SK-N-SH (cell line): ENCODE data around the gene TPSG1. TPM values are rescaled to one million over a fixed set of nuclear protein-coding genes. Genes with fewer than 3 reads are reported as not detected.
"Not testable (repeated sequence)": the region's sequence is repeated elsewhere in the genome, so short reads cannot be mapped to it uniquely, and the experiment has no call there.

Experiments used
- CTCF ChIA-PET: fragments of 300-600, 350-600 bp; formaldehyde crosslinking; extraction: SDS; loops from one replicate; lab custom pipeline; 2021; lab: Yijun Ruan, JAX
- POLR2A ChIA-PET: fragments of 350-600 bp; sonication (Branson Sonifier 250); formaldehyde crosslinking; extraction: SDS; loops from one replicate; lab custom pipeline; 2020; ENCODE audit warnings: antibody characterized with exemption, inconsistent platforms; lab: Yijun Ruan, JAX
- DNase-seq: peaks from one replicate; pipeline ENCODE4 v3.0.0; 2012
- H2AFZ ChIP-seq: fragments of 200-600 bp; sonication (generic); 2 replicates; pipeline ENCODE4 v1.8.1; 2016; ENCODE audit warnings: antibody characterized with exemption, mild to moderate bottlenecking, low read depth
- H3F3A ChIP-seq: fragments of 200-600 bp; sonication (generic); replicated peaks from 2 replicates; pipeline ENCODE3; 2016; ENCODE audit warnings: antibody characterized with exemption, mild to moderate bottlenecking; ENCODE audit not compliant: insufficient read depth
- H3K27ac ChIP-seq, 2 experiments: fragments of 200-500 bp in 1 of 2; fragments of 200-600 bp in 1 of 2; sonication (Bioruptor generic) in 1 of 2; sonication (generic), shearing (Covaris generic) in 1 of 2; 2 replicates each; pipeline versions ENCODE4 v1.5.1 to v1.6.1; 2014 to 2016; ENCODE audit warnings: low read depth in 2 of 2, inconsistent platforms in 1 of 2, low read length in 1 of 2, mild to moderate bottlenecking in 1 of 2, mixed read lengths in 1 of 2
- H3K27me3 ChIP-seq: fragments of 200-600 bp; sonication (generic), shearing (Covaris generic); 2 replicates; pipeline ENCODE4 v1.6.1; 2016; ENCODE audit warnings: mixed run types; ENCODE audit not compliant: insufficient read depth
- H3K36me3 ChIP-seq, 2 experiments: fragments of 200-500 bp in 1 of 2; fragments of 200-600 bp in 1 of 2; sonication (Bioruptor generic) in 1 of 2; sonication (generic) in 1 of 2; replicated peaks in 1 of 2; 2 replicates each; pipeline versions ENCODE3 to v1.5.1; 2014 to 2016; ENCODE audit warnings: low read length in 1 of 2, mild to moderate bottlenecking in 1 of 2; ENCODE audit not compliant: insufficient read depth in 2 of 2, control insufficient read depth in 1 of 2
- H3K4me1 ChIP-seq, 2 experiments: fragments of 200-500 bp in 1 of 2; fragments of 200-600 bp in 1 of 2; sonication (Bioruptor generic) in 1 of 2; sonication (generic), shearing (Covaris generic) in 1 of 2; 2 replicates each; pipeline versions ENCODE4 v1.5.1 to v1.6.1; 2014 to 2016; ENCODE audit warnings: low read depth in 1 of 2, low read length in 1 of 2, mixed run types in 1 of 2; ENCODE audit not compliant: insufficient read depth in 2 of 2, control insufficient read depth in 1 of 2
- H3K4me2 ChIP-seq: fragments of 200-600 bp; sonication (generic), shearing (Covaris generic); 2 replicates; pipeline ENCODE4 v1.6.1; 2017; ENCODE audit warnings: mixed run types
- H3K4me3 ChIP-seq, 2 experiments: fragments of 200-500 bp in 1 of 2; fragments of 200-600 bp in 1 of 2; sonication (Bioruptor generic) in 1 of 2; sonication (generic), shearing (Covaris generic) in 1 of 2; 2 replicates each; pipeline versions ENCODE4 v1.5.1 to v1.8.1; 2014 to 2016; ENCODE audit warnings: low read depth in 2 of 2, inconsistent platforms in 1 of 2, low read length in 1 of 2, mild to moderate bottlenecking in 1 of 2, mixed read lengths in 1 of 2, moderate library complexity in 1 of 2
- H3K79me2 ChIP-seq: fragments of 200-600 bp; sonication (generic); 2 replicates; pipeline ENCODE4 v1.8.1; 2017; ENCODE audit warnings: mild to moderate bottlenecking; ENCODE audit not compliant: insufficient read depth
- H3K9ac ChIP-seq: fragments of 200-600 bp; sonication (generic); 2 replicates; pipeline ENCODE4 v1.6.1; 2017; ENCODE audit warnings: mixed run types
- H3K9me2 ChIP-seq: fragments of 200-600 bp; sonication (generic); 2 replicates; pipeline ENCODE4 v1.6.1; 2017; ENCODE audit warnings: mixed run types
- H3K9me3 ChIP-seq: fragments of 200-600 bp; sonication (generic); 2 replicates; pipeline ENCODE4 v1.6.1; 2017; ENCODE audit warnings: mixed run types, mild to moderate bottlenecking, moderate library complexity
- H4K20me1 ChIP-seq: fragments of 200-600 bp; sonication (generic); 2 replicates; pipeline ENCODE4 v1.6.1; 2017; ENCODE audit warnings: mild to moderate bottlenecking, mixed run types; ENCODE audit not compliant: insufficient read depth
- FOSL2 ChIP-seq: IDR thresholded peaks from 2 replicates; pipeline ENCODE4 v1.4.0; 2012; ENCODE audit warnings: low read depth, mild to moderate bottlenecking, moderate library complexity, borderline replicate concordance
- NRF1 ChIP-seq: IDR thresholded peaks from 2 replicates; pipeline ENCODE4 v1.6.1; 2012; ENCODE audit warnings: low read depth, mild to moderate bottlenecking, low read length
- RFX5 ChIP-seq: IDR thresholded peaks from 2 replicates; pipeline ENCODE4 v1.6.1; 2012; ENCODE audit warnings: mild to moderate bottlenecking, improper control_type of control experiment, low read length
- SIN3A ChIP-seq: IDR thresholded peaks from 2 replicates; pipeline ENCODE4 v1.6.1; 2012; ENCODE audit warnings: low read depth, mild to moderate bottlenecking, low read length, moderate library complexity, borderline replicate concordance
- TCF12 ChIP-seq: IDR thresholded peaks from 2 replicates; pipeline ENCODE4 v1.4.0; 2012
- WGBS: methylation state at CpG from one replicate; pipeline ENCODE4 v1.1.6; 2017; ENCODE audit warnings: low lambda C conversion rate; 5-methylcytosine and 5-hydroxymethylcytosine counted together
- polyA plus RNA-seq, 3 experiments: library from polyadenylated mRNA; depleted of rRNA; stranded (reverse); fragments of >200 nt; gene quantifications; 2 replicates each; pipeline ENCODE4 v1.2.3, GENCODE V29; 2012
- TF ChIP-seq, protein P1 (sequence below): IDR thresholded peaks from 2 replicates; pipeline ENCODE4 v1.6.1; 2012; ENCODE audit warnings: mild to moderate bottlenecking, low read depth, low read length, moderate library complexity
- TF ChIP-seq, protein P2 (sequence below): IDR thresholded peaks from 2 replicates; pipeline ENCODE4; 2012

TPSG1 gene
- polyA plus RNA-seq, 1 of the 3 experiments (the other 2 are of a cell fraction), result not detected

DNA sequence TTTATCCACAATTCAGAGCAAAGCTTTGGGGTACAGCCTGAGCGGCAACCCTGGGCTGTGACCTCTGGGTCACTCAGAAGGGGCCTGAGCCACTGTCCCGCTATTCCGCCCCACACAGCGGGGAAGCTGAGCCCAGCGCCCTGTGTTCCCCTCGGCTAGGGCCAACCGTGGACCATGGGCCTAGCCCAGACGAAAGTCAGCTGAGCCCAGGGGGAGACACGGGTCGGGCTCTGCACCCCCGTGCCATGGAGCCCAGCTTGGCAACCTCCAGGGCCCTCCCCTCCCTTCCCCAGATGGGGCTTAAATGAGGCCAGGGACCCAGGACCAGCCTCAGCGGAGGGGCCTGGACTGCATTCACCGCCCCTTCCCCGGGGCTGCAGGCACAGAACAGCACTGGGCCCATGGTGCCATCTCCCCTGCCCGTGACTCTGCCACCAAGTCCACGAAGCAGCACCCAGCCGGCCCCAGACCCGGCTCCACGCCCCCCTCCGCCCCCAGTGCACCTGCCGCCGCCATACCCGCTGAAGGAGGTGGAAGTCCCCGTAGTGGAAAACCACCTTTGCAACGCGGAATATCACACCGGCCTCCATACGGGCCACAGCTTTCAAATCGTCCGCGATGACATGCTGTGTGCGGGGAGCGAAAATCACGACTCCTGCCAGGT, 32.6 kb upstream of the TPSG1 start:
- no peaks in the 10 kb centered on the region for H4K20me1 ChIP-seq
- H3K4me2 ChIP-seq, result no peak overlapping the region
- H3K27ac ChIP-seq, result no peak overlapping the region
- H3K4me1 ChIP-seq, result peaks cover 0 to 2% of the 10 kb centered on the region in 2 experiments; a peak in 1 of 4 replicates
- no peaks in the 10 kb centered on the region for H3K9me2 ChIP-seq
- DNase-seq, result peak; percentile 43
- no peaks in the 10 kb centered on the region for H3K9me3 ChIP-seq
- H3K9ac ChIP-seq, result no peak overlapping the region
- ChIA-PET POLR2A (no interaction called here), CTCF (no interaction called here)
- H3K27me3 ChIP-seq, result peaks cover 54% of the 10 kb centered on the region
- no peaks in the 10 kb centered on the region for H3F3A ChIP-seq
- H3K79me2 ChIP-seq, result no peaks in the 10 kb centered on the region
- H3K36me3 ChIP-seq, result no peaks in the 10 kb centered on the region
- no peak overlapping the region for H2AFZ ChIP-seq
- TF ChIP-seq, protein P1, sequence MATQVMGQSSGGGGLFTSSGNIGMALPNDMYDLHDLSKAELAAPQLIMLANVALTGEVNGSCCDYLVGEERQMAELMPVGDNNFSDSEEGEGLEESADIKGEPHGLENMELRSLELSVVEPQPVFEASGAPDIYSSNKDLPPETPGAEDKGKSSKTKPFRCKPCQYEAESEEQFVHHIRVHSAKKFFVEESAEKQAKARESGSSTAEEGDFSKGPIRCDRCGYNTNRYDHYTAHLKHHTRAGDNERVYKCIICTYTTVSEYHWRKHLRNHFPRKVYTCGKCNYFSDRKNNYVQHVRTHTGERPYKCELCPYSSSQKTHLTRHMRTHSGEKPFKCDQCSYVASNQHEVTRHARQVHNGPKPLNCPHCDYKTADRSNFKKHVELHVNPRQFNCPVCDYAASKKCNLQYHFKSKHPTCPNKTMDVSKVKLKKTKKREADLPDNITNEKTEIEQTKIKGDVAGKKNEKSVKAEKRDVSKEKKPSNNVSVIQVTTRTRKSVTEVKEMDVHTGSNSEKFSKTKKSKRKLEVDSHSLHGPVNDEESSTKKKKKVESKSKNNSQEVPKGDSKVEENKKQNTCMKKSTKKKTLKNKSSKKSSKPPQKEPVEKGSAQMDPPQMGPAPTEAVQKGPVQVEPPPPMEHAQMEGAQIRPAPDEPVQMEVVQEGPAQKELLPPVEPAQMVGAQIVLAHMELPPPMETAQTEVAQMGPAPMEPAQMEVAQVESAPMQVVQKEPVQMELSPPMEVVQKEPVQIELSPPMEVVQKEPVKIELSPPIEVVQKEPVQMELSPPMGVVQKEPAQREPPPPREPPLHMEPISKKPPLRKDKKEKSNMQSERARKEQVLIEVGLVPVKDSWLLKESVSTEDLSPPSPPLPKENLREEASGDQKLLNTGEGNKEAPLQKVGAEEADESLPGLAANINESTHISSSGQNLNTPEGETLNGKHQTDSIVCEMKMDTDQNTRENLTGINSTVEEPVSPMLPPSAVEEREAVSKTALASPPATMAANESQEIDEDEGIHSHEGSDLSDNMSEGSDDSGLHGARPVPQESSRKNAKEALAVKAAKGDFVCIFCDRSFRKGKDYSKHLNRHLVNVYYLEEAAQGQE, result no peak
- TF ChIP-seq, protein P2, sequence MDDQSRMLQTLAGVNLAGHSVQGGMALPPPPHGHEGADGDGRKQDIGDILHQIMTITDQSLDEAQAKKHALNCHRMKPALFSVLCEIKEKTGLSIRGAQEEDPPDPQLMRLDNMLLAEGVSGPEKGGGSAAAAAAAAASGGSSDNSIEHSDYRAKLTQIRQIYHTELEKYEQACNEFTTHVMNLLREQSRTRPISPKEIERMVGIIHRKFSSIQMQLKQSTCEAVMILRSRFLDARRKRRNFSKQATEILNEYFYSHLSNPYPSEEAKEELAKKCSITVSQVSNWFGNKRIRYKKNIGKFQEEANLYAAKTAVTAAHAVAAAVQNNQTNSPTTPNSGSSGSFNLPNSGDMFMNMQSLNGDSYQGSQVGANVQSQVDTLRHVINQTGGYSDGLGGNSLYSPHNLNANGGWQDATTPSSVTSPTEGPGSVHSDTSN, result no peak
- no peak overlapping the region for H3K4me3 ChIP-seq
- WGBS, result 40% methylated on average over 4 of the region's 34 CpGs

DNA sequence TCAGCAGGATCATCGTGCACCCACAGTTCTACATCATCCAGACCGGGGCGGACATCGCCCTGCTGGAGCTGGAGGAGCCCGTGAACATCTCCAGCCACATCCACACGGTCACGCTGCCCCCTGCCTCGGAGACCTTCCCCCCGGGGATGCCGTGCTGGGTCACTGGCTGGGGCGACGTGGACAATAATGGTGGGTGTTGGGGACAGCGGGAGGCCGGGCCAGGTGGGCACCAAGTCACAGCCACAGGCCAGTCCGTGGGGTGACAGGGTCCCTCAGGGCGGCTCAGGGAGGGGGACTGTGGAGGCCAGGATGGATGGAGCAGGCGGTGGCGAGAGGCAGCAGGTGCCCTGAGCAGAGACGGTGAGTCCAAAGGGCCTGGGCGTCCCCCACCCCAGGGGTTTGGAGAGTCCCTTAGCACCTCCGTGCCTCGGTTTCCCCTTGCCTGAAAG, 31.8 kb upstream of the TPSG1 start:
- no peaks in the 10 kb centered on the region for H3F3A ChIP-seq
- H3K36me3 ChIP-seq, result no peaks in the 10 kb centered on the region
- no peaks in the 10 kb centered on the region for H3K79me2 ChIP-seq
- no peak overlapping the region for H3K9ac ChIP-seq
- no peaks in the 10 kb centered on the region for H3K9me3 ChIP-seq
- 35% methylated on average over 16 of the region's 22 CpGs for WGBS
- peaks cover 46% of the 10 kb centered on the region for H3K27me3 ChIP-seq
- no peaks in the 10 kb centered on the region for H4K20me1 ChIP-seq
- H3K4me1 ChIP-seq, result peaks cover 0 to 2% of the 10 kb centered on the region in 2 experiments; a peak in 1 of 4 replicates
- ChIA-PET CTCF (no interaction called here), POLR2A (no interaction called here)
- no peak for DNase-seq
- H3K27ac ChIP-seq, result no peak overlapping the region
- H3K9me2 ChIP-seq, result no peaks in the 10 kb centered on the region
- H3K4me3 ChIP-seq, result no peak overlapping the region
- H2AFZ ChIP-seq, result no peak overlapping the region
- H3K4me2 ChIP-seq, result no peak overlapping the region
- no peak for TF ChIP-seq TCF12
- no peak for TF ChIP-seq SIN3A
- no peak for TF ChIP-seq NRF1
- no peak for TF ChIP-seq FOSL2
- TF ChIP-seq, protein P2, result no peak
- TF ChIP-seq RFX5, result no peak

DNA sequence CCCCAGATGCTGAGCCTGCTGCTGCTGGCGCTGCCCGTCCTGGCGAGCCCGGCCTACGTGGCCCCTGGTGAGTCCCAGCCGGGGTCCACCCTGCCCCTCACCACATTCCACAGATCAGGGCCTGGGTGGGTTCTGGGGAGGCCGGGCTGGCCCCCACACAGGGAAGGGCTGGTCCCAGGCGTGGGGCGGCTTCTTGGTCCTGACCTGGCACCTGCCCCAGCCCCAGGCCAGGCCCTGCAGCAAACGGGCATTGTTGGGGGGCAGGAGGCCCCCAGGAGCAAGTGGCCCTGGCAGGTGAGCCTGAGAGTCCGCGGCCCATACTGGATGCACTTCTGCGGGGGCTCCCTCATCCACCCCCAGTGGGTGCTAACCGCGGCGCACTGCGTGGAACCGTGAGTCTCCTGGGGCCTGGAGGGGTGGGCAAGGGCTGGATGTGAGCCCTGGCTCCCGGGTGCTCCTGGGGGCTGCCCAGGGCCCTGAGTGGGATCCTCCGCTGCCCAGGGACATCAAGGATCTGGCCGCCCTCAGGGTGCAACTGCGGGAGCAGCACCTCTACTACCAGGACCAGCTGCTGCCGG, 31.3 kb upstream of the TPSG1 start:
- CTCF ChIA-PET, DNase-seq: not testable (repeated sequence)

More for the DNA sequence above, 31.3 kb upstream of the TPSG1 start:
- H2AFZ ChIP-seq, POLR2A ChIA-PET, H3K9ac ChIP-seq, H3K27ac ChIP-seq, H3K36me3 ChIP-seq, H4K20me1 ChIP-seq, H3F3A ChIP-seq, H3K9me3 ChIP-seq, H3K4me3 ChIP-seq, H3K4me2 ChIP-seq, H3K4me1 ChIP-seq, H3K9me2 ChIP-seq, H3K79me2 ChIP-seq: not testable (repeated sequence)
- WGBS, result 6% methylated on average over 7 of the region's 23 CpGs
- peaks cover 41% of the 10 kb centered on the region for H3K27me3 ChIP-seq
